CMK (cell line): ENCODE results near the gene LATS1.
"Not testable (repeated sequence)": the region's sequence is repeated elsewhere in the genome, so short reads cannot be mapped to it uniquely, and the experiment has no call there.

Experiments used
- DNase-seq: peaks from one replicate; pipeline ENCODE4 v3.0.0-alpha.2; 2010; ENCODE audit warnings: low read depth

The LATS1 gene

DNA sequence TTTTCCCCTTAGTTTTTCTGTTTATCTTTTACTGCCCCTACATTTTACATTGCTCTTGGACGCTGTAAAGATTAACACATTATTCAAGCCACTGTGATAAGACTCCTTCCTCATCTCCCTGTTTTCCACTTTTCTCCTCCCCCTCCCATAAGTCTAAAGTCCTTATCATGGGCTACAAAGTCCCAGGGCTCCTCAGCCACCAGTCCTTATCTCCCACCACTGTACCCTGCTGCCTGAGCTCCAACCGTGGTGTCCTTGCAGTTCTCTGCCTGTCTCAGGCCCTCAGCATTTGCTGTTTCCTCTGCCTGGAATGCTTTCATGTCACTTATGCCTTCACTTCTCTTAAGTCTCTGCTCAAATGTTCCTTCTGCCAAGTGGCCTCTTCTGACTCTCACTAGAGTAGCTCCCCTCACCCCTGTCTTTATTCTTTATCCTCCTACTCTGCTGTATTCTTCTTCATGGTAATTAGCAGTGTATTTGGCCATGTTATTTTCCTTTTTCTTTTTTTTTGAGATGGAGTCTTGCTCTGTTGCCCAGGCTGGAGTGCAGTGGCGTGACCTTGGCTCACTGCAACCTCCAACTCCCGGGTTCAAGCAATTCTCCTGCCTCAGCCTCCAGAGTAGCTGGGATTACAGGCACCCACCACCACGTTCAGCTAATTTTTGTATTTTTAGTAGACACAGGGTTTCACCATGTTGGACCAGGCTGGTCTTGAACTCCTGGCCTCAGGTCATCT lies 10.8 kb upstream of the LATS1 start:
- DNase-seq = peak; percentile 83

DNA sequence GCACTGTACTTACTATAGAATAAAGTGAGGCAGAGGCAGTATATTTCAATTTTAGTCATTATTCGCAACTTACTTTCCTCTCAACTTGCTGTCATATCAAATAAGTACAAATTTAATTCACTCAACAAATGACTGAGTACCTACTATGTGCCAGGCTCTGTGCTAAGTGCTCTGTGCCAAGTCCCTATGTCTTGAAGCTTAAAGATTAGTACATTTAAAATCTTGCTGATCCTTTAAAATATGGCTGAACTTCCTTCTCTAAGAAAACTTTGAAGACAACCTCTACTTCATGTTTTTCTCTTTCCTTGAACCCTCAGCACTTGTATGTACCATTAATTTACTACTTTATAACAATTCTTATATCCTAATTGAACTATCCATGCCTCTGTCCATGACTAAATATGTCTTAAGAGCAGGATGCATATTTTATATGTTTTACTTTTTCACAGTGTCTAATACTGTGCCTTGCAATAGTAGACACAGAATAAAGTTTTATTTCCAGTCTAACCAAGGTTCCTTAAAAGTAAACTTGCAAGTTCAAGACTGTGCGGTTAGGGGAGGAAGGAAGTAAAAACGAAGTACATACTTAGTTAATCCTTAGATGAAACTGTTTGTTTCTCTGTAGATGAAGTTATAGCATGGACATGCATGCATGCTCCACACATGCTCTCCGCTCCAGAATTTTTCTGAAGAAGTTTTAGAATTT lies 10.0 kb upstream of the LATS1 start:
- peak; percentile 34 for DNase-seq

DNA sequence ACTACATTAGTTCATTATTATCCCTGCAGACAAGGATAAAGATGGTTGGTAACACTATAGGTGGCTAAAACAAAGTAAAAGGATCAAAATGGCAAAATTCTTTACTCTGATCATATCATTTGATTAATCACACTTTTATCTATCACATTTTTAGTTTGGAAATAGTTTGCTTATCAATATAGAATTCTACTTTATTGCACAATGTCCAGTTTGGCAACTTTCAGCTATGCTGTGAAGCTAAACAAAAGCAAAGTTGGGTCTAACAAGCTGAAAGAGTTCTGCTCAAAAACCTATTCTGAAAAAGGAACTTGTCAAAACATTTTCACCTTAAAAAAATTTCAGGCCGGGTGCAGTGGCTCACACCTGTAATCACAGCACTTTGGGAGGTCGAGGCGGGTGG lies 7.9 kb upstream of the LATS1 start:
- no peak for DNase-seq

DNA sequence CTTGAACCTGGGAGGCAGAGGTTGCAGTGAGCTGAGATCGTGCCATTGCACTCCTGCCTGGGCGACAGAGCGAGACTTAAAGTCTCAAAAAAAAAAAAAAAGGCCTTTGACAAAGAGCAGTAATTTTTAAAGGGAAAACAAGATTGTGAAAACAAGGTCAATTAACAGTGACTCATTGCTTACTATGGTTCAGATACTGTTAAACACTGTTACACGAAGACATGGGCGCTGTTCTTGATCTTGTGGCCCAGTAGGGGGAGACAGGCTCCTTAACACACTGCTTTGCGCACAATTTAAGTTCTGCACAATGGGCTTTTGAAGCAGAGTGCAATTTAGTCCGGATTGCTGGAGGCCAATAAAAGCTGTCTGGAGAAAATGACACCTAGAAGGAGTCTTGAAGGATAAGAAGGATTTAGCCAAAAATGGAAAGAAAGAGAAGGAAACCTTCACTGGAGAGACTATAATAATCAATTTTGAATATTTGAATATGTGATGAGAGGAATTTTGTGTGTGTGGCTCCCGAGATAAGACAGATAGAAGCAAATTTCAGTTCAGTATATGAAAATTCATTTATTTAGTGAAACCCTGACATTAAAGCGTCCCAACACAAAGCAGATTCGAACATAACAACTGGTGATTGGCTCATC lies 6.0 kb upstream of the LATS1 start:
- peak; percentile 56 for DNase-seq

DNA sequence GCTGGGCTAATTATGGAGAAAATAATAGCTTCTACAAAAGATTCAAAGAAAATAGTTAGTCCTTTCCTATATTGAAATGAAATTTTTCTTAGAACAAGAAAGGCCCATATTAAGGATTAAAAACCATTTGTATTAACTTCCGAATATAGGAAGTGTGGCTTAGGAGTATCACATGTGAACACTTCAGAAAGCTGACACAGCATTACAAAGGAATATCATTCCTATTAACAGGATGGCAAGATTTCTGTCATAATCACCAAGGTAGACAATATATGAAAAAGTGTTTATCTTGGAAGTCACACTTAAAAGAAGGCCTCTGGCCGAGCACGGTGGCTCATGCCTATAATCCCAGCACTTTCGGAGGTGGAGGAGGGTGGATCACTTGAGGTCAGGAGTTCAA lies 5.4 kb upstream of the LATS1 start:
- no peak for DNase-seq

DNA sequence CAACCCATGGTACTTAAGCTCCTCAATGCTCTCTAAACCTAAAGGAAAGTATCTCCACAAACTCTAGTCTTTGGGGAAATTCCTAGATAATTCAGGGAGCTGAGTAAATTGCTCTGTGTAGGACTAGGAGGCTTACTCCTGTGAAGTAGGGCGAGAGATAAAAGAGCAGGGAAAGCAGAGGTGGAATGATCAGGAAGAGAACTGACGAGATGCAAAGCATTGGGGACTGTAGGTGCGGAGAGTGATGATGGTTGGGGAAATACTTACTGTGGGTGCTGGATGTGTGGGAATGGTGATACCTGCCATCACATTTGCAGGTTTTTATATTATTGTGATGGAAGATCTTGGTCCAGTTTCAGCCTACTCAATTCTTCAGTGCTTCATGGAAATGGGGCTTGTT lies 1.6 kb upstream of the LATS1 start:
- DNase-seq = no peak

DNA sequence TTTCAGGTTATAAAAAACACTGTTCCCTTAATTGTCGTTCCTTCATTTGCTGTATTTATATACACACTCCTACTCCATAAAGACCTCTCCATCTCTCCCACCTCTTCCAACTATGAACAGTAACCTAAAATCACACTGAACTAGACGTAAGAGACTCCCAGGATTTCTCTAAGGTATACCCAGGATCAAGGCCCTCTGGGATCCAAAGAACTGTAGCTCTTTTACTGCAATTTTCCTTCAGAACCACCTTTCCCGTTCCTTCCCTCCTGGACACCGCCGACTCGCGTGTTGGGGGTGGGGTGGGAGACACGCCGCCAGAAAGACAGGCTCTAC lies 680 bp downstream of the LATS1 start:
- DNase-seq = no peak

DNA sequence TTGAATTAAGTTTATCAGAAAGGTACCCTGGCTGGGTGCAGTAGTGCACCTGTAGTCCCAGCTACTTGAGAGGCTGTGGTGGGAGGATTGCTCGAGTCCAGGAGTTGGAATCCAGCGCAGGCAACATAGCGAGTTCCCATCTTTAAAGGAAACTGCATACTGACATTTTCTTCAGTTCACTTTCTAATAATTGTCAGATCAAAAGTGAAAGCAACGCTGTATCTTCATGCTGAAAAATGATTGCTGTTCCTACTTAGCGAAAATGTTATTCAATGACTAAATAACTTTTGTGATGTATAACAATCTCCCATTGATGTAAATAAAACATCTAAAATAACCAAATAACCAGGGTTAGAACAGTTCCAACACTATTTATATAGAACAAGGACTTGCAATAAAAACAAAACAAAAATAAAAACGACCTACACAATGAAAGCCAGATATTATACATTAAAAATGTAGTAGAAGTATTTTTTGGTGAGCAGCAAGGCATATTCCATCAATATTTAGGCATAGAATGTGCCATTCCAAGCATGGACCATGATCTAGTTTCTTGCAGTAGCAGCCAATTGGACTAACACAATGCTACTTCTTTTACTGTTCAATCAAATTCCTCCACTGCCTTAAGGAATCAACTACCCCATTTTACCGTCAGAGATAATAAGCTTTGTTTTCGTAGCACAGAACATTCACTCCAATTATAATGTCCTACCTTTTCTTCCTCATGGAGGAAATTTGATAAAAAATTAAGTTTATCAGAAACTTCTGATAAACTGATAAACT lies 1.5 kb downstream of the LATS1 start:
- no peak for DNase-seq

DNA sequence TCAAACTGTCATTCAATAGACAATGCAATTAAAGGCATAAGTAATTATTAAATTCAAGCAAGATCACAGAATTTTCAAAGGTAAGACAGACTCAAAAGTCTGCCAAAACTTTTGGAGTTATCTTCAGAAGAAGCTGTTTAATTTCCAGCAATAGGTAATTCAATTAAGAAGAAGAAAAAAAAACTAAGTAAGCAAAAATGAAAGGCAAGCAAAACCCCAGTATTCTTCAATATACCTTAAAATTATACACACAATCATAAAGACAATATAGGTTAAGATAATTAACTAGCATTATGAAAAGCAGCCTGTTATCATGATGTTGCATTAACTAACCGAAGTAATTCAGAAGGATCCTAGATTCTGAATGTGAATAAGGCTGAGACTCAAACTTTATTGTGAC lies 3.5 kb downstream of the LATS1 start:
- no peak for DNase-seq

DNA sequence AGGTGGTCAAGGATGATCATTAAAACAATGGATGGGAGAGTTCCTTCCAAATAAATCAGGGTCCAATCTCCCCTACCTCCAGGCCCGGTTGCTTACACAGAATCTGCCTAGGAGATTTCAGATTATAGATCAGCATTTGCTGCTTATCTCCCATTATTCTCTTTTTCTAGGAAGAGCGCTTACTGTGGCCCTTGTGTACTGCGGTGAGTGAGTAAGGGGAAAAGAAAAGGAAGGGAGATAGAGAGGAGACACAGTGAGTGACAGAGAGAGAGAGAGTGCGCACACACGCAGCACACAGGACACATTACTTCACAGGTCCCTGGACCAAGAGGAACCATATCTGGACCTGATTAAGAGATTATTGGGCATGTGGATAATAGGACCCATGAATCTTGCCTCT lies 6.2 kb downstream of the LATS1 start:
- no peak for DNase-seq

DNA sequence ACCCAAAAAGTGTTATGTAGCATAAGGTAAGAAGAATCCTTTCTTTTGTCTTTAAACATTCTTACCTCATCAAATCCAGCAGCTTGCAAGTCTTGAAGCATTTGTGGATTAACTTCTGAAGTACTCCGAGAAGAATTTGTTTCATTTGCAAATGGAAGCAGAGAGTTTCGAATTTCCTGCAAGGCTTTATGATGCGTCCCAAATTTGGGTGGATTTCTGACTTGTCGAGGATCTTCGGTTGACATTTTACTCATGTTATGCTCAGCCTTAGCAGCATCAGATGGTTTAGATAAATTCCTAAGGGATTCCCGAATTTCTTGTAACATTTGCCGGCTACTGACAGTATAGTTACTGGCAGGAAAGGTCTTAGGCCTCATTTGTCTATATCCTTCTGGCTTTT lies 16.2 kb downstream of the LATS1 start:
- no peak for DNase-seq

DNA sequence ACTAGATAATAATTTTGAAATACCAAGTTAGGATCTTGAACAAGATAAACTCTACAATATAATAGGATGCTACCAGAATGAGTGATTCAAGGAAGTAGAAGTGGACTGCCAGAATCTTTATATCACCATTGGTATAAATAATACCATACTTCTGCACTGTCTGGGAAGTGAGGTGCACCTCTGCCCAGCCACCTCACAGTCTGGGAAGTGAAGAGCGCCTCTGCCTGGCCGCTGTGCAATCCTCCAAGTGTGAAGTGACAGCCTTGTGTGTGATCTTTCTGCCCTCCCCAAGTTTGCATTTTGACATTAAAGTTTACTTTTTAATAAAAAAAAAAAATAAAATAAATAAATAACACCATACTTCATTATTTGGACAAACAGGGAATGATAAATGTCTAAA lies 18.8 kb downstream of the LATS1 start:
- no peak for DNase-seq

DNA sequence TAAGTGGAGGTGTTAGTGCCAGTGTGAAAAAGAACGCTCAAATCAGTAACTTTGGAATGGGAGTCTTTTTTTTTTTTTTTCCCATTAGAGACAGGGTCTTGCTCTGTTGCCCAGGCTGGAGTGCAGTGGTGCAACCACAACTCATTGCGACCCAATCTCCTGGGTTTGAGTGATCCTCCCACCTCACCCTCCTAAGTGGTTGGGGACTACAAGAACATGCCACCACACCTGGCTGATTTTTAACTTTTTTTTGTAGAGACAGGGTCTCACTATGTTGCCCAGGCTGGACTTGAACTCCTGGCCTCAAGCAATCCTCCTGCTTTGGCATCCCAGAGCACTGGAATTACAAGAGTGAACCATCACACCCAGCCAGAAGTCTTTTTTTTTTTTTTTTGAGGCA lies 19.7 kb downstream of the LATS1 start:
- no peak for DNase-seq

DNA sequence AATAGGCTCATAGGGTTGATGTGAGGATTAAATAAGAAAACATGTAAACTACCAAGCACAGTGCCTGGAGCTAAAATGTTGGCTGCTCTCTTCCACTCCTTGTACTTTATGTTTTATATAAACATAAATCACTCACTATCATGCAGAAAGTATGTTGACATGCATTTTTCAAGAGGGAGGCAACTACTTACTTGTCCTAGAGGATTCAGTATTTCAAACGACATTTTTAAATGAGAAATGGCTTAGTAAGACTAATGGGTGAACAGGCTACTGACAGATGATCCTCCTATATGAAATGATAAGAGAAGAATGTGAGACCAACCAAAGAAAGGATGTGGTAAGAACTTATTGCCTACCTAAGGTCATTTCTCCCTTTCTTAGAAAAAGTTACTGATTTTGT lies 21.0 kb downstream of the LATS1 start:
- no peak for DNase-seq

DNA sequence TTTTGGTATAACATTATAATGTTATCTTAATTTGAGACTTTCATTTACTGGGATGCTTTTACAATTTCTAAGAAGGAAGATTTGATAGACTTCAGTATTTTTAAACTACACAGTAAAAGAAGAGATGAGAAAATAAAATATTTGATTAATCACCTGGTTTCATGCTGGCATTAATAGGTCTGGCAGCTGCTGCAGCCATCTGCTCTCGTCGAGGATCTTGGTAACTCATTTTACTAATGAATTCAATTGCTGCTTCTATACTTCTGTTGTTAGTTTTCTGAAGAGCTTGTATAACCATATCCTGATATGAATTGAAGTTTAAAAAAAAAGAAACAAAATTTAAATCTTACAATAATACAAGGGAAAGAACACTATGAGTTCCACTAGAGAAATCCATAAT lies 23.0 kb downstream of the LATS1 start:
- no peak for DNase-seq

DNA sequence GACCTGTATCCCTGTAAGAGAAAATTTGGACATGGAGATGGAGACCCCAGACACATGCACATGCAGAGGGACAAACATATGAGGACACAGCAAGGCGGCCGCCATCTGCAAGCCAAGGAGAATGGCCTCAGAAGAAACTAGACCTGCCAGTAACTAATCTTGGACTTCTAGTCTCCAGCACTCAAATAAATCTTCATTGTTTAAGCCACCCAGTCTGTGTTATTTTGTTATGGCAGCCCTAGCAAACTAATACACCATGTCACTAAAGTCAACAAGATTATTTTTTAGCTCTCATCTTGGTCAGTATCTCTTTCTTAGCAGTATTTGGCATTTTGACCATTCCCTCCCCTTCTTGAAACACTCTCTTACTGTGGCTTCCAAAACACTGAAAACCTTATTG lies 26.7 kb downstream of the LATS1 start:
- no peak for DNase-seq

DNA sequence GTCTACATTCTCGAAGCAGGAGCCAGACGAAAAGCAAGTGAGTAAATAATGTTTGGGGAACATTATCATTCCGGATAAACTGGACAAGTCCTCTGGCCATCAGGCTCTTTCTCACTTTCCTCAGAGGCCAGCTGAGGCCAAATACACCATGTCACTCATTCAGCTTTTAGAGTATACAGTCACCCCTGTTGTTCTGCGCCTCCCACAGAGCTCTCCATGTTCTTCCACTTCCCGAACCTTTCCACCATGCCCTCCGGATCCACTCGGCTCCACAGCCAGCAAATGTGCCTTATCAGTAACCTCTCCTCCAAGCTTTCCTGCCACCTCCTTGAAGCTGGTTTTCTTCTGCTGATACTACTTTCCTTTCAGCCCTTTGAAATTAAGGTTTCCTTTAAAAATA lies 31.7 kb downstream of the LATS1 start:
- DNase-seq = no peak

DNA sequence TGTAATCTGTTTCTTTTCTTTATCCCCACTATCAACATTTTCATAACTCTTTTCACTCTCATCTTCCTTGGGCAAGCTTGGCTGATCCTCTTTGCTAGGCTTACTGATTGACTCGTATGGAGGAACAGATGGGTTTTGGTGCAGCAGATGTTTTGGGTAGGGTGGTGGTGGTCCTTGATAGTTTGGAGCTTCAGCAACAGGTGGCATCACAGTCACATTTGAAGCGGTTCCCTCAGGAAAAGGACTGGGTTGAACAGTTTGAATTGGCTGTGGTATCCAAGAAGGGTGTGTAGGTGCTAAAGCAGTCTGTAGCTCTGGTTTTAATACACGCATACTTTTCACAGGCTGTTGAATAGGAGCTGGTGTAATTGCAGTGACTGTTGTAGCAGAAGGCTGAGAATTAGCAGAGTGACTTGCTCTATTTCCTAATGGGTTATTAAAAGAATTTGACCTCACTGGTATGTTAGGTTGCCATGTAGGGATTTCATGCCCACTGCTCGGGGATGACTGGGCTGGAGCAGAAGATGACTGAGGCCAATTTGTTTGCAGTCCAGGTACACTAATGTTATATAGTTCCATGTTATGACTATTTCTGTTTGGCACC lies 34.5 kb downstream of the LATS1 start:
- DNase-seq = no peak

DNA sequence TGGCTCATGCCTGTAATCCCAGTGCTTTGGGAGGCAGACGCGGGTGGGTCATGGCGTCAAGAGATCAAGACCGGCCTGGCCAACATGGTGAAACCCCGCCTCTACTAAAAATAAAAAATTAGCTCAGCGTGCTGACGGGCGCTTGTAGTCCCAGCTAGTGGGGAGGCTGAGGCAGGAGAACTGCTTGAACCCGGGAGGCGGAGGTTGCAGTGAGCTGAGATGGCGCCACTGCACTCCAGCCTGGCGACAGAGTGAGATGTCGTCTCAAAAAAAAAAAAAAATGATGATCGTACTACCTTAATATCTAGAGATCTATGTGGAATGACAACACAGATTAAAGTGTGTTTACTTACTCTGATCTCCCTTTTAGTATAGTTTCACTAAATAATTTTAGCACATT lies 36.1 kb downstream of the LATS1 start:
- not testable (repeated sequence) for DNase-seq

DNA sequence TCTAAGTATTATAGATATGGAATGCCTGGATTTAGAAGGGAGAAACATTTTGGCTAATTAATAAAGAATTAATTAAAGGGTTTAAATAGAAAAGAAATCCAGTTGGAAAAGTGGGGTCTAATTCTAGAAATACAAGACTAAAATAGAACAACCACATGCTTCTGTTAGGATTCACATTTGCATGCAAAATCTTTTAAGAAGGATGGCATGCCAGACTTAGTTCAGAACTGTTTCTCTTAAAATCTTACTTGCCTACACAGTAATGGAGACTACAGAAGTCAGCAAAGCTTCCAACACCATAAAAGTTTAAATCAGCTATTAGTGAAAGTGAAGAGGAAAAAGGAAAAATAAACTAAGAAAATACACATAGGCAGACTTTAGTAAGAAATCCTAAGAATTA lies 36.7 kb downstream of the LATS1 start:
- no peak for DNase-seq

DNA sequence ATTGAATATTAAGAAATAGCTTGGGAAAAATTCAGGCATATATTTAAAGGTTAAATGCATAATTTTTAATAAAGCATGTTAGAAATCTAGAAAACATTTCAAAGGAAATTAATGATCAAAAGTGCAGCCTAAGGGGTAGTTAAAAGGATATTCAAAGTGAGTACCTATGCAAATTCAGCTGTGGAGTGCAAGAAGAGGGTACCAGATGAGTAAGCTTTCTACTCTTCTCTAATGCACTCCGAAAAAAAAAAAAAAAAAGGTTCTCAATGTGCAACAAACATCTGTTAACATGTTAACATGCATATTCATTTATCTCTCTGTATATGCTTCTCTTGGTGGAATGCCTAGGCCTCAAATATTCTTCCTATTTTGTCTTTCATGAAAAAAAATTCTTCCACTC lies 37.4 kb downstream of the LATS1 start:
- DNase-seq = no peak

DNA sequence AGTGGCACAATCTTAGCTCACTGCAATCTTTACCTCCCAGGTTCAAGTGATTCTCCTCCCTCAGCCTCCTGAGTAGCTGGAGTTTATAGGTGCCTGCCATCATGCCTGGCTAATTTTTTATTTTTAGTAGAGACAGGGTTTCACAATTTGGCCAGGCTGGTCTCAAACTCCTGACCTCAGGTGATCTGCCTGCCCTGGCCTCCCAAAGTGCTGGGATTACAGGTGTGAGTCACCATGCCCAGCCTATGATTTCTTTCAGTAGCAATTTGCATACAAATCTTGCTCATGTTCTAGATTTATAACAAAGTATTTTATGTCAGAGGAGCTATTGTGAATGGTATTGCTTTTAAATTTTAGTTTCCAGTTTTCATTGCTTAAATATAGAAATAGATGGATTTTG lies 45.6 kb downstream of the LATS1 start:
- DNase-seq = not testable (repeated sequence)
